Smooth muscle cell (in vitro differentiated cells): ENCODE data around the gene PRKAA1. TPM values are rescaled to one million over a fixed set of nuclear protein-coding genes. Genes with fewer than 3 reads are reported as not detected.

ENCODE experiments used
- DNase-seq: peaks from one replicate; lab custom pipeline; 2025; ENCODE audit not compliant: unreplicated experiment; lab: John Stamatoyannopoulos, UW
- H2AFZ ChIP-seq: fragments of 200-600 bp; sonication (generic); 2 replicates; pipeline ENCODE4 v1.6.0; 2016; ENCODE audit warnings: antibody characterized with exemption, low read depth, mild to moderate bottlenecking
- H3F3A ChIP-seq: fragments of 200-600 bp; sonication (generic); 2 replicates; pipeline ENCODE4 v1.6.0; 2017; ENCODE audit warnings: antibody characterized with exemption, low read depth
- H3K27ac ChIP-seq: fragments of 200-600 bp; sonication (generic); 2 replicates; pipeline ENCODE4 v1.5.1; 2016; ENCODE audit warnings: low read depth, mild to moderate bottlenecking
- H3K27me3 ChIP-seq: fragments of 200-600 bp; sonication (generic); 2 replicates; pipeline ENCODE4 v1.6.1; 2016; ENCODE audit warnings: low read depth, mild to moderate bottlenecking
- H3K36me3 ChIP-seq: fragments of 200-600 bp; sonication (generic); 2 replicates; pipeline ENCODE4 v1.5.1; 2016; ENCODE audit warnings: low read depth
- H3K4me1 ChIP-seq: fragments of 200-600 bp; sonication (generic); 2 replicates; pipeline ENCODE4 v1.5.1; 2016; ENCODE audit warnings: low read depth
- H3K4me2 ChIP-seq: fragments of 200-600 bp; sonication (generic); 2 replicates; pipeline ENCODE4 v1.6.0; 2016; ENCODE audit warnings: mild to moderate bottlenecking
- H3K4me3 ChIP-seq: fragments of 200-600 bp; sonication (generic); 2 replicates; pipeline ENCODE4 v1.5.1; 2016; ENCODE audit warnings: mild to moderate bottlenecking
- H3K79me2 ChIP-seq: fragments of 200-600 bp; sonication (generic); 2 replicates; pipeline ENCODE4 v1.6.0; 2016; ENCODE audit warnings: low read depth, mild to moderate bottlenecking
- H3K9ac ChIP-seq: fragments of 200-600 bp; sonication (generic); 2 replicates; pipeline ENCODE4 v1.6.0; 2016; ENCODE audit warnings: low read depth
- H3K9me3 ChIP-seq: fragments of 200-600 bp; sonication (generic); replicated peaks from 2 replicates; pipeline ENCODE4 v1.5.1; 2016; ENCODE audit warnings: low read depth
- H4K20me1 ChIP-seq: fragments of 200-600 bp; sonication (generic); 2 replicates; pipeline ENCODE4 v1.6.0; 2016; ENCODE audit warnings: low read depth
- CTCF ChIP-seq: fragments of 200-600 bp; sonication (generic); IDR thresholded peaks from 2 replicates; pipeline ENCODE4 v1.5.1; 2017; ENCODE audit warnings: borderline replicate concordance, mild to moderate bottlenecking, antibody characterized with exemption; ENCODE audit not compliant: insufficient read depth, poor library complexity, severe bottlenecking
- WGBS: methylation state at CpG from one replicate; pipeline ENCODE4 v1.1.7; 2016; ENCODE audit warnings: low lambda C conversion rate; 5-methylcytosine and 5-hydroxymethylcytosine counted together
- polyA plus RNA-seq: library from polyadenylated mRNA; unstranded; fragments of >200 nt; fragmentation: Nextera tagmentation; extraction: Ambion mirVana; gene quantifications from 2 replicates; pipeline ENCODE4 v1.2.1, GENCODE V29; 2016
- total RNA-seq: library from RNA; depleted of rRNA; stranded (reverse); fragments of >200 nt; gene quantifications from 2 replicates; pipeline ENCODE4 v1.2.3, GENCODE V29; 2014

PRKAA1 gene
- total and polyA plus RNA-seq, 2 experiments from 2014 or later = 18.6 to 50.1 TPM

GRCh38 chr5:40833712-40834229 lies 35.6 kb upstream of the PRKAA1 start:
- H3K9ac ChIP-seq = peak overlapping the region; percentile 97
- H4K20me1 ChIP-seq = peaks cover 59% of the 10 kb centered on the region
- no peak overlapping the region for H2AFZ ChIP-seq
- H3K4me3 ChIP-seq = peak overlapping the region; percentile 97
- peaks cover 23% of the 10 kb centered on the region for H3F3A ChIP-seq
- H3K27ac ChIP-seq = peak overlapping the region; percentile 91
- DNase-seq = no peak
- no peaks in the 10 kb centered on the region for H3K27me3 ChIP-seq
- peaks cover 36% of the 10 kb centered on the region for H3K79me2 ChIP-seq
- TF ChIP-seq CTCF = no peak
- 24% methylated on average over 13 of the region's 13 CpGs for WGBS
- H3K9me3 ChIP-seq = no peaks in the 10 kb centered on the region
- peaks cover 25% of the 10 kb centered on the region for H3K4me1 ChIP-seq
- peaks cover 13% of the 10 kb centered on the region for H3K36me3 ChIP-seq
- H3K4me2 ChIP-seq = peak overlapping the region; percentile 99

- Histone ChIP-seq H3K4me1 (peaks cover 25% of the 10 kb centered on the region), H3F3A (peaks cover 25% of the 10 kb centered on the region), H3K36me3 (peaks cover 22% of the 10 kb centered on the region), H3K9me3 (no peaks in the 10 kb centered on the region), H4K20me1 (peaks cover 73% of the 10 kb centered on the region), H3K9ac (no peak overlapping the region), H3K27ac (peak overlapping the region; percentile 91), H2AFZ (no peak overlapping the region), H3K4me3 (peak overlapping the region; percentile 97), H3K4me2 (peak overlapping the region; percentile 99), H3K79me2 (peaks cover 36% of the 10 kb centered on the region), H3K27me3 (no peaks in the 10 kb centered on the region)
- 84% methylated on average over 4 of the region's 4 CpGs for WGBS
- no peak for DNase-seq
- TF ChIP-seq CTCF = no peak
Observed at GRCh38 chr5:40832345-40832744, 34.2 kb upstream of the PRKAA1 start.

- WGBS = 78% methylated on average over 4 of the region's 4 CpGs
- no peak for DNase-seq
- Histone ChIP-seq H3K27me3 (no peaks in the 10 kb centered on the region), H3K36me3 (peaks cover 27% of the 10 kb centered on the region), H3K4me2 (peak overlapping the region; percentile 99), H3K4me3 (no peak overlapping the region), H3K9me3 (no peaks in the 10 kb centered on the region), H4K20me1 (peaks cover 81% of the 10 kb centered on the region), H2AFZ (no peak overlapping the region), H3F3A (peaks cover 32% of the 10 kb centered on the region), H3K79me2 (peaks cover 36% of the 10 kb centered on the region), H3K9ac (no peak overlapping the region), H3K4me1 (peaks cover 25% of the 10 kb centered on the region), H3K27ac (peak overlapping the region; percentile 91)
- no peak for TF ChIP-seq CTCF
Observed at GRCh38 chr5:40831346-40832210, 33.4 kb upstream of the PRKAA1 start.
